PC-3 (cell line): ENCODE data around the gene GNAZ. TPM values are rescaled to one million over a fixed set of nuclear protein-coding genes. Genes with fewer than 3 reads are reported as not detected.

Experiments
- ATAC-seq: fragments of 200-7000 bp; cut with Tn5 transposase; 2 replicates; pipeline ENCODE4 v1.9.1; 2020; ENCODE audit warnings: mild to moderate bottlenecking, moderate library complexity
- BruUV-seq: library from RNA; stranded (reverse); fragments of 400-500 nt; replicated peaks from 2 replicates; lab custom pipeline; 2021; lab: Mats Ljungman, UMichigan
- CTCF ChIA-PET: fragments of 300-600 bp; sonication (Branson Sonifier 250); formaldehyde crosslinking; loops from one replicate; lab custom pipeline; 2022; ENCODE audit warnings: antibody characterized with exemption; lab: Charles Lee
- POLR2A ChIA-PET: fragments of 300-600 bp; sonication (Branson Sonifier 250); formaldehyde crosslinking; loops from one replicate; lab custom pipeline; 2022; ENCODE audit warnings: antibody characterized with exemption; ENCODE audit not compliant: unreplicated experiment; lab: Charles Lee
- DNase-seq: peaks from one replicate; pipeline ENCODE4 v3.0.0-alpha.2; 2015
- H2AFZ ChIP-seq: fragments of 300-600 bp; sonication (generic); 2 replicates; pipeline ENCODE4 v1.6.0; 2016; ENCODE audit warnings: antibody characterized with exemption, low read length
- H3F3A ChIP-seq: fragments of 300-600 bp; sonication (generic); one replicate; pipeline ENCODE4 v1.6.0; 2017; ENCODE audit warnings: antibody characterized with exemption, low read length, control low read depth, mild to moderate bottlenecking; ENCODE audit not compliant: unreplicated experiment
- H3K27ac ChIP-seq: fragments of 300-600 bp; sonication (generic); 2 replicates; pipeline ENCODE4 v1.5.1; 2016; ENCODE audit warnings: mild to moderate bottlenecking, low read length
- H3K27me3 ChIP-seq: fragments of 300-600 bp; sonication (generic); 2 replicates; pipeline ENCODE4 v1.6.1; 2016; ENCODE audit warnings: low read length, mixed read lengths
- H3K36me3 ChIP-seq: fragments of 300-600 bp; sonication (generic); 2 replicates; pipeline ENCODE4 v1.6.1; 2016; ENCODE audit warnings: low read depth, mixed run types, low read length, mixed read lengths
- H3K4me1 ChIP-seq: fragments of 300-600 bp; sonication (generic); 2 replicates; pipeline ENCODE4 v1.5.1; 2016; ENCODE audit warnings: low read length; ENCODE audit not compliant: insufficient read depth
- H3K4me2 ChIP-seq: fragments of 300-600 bp; sonication (generic); 2 replicates; pipeline ENCODE4 v1.6.0; 2016; ENCODE audit warnings: low read length
- H3K4me3 ChIP-seq: fragments of 300-600 bp; sonication (generic); 2 replicates; pipeline ENCODE4 v1.5.1; 2016; ENCODE audit warnings: mild to moderate bottlenecking, low read length, mixed read lengths
- H3K79me2 ChIP-seq: fragments of 300-600 bp; sonication (generic); 2 replicates; pipeline ENCODE4 v1.6.1; 2017; ENCODE audit warnings: low read length, mixed read lengths
- H3K9ac ChIP-seq: fragments of 300-600 bp; sonication (generic); 2 replicates; pipeline ENCODE4 v1.6.0; 2016; ENCODE audit warnings: mild to moderate bottlenecking, low read length
- H3K9me2 ChIP-seq: fragments of 300-600 bp; sonication (generic); replicated peaks from 2 replicates; pipeline ENCODE4 v1.6.1; 2016; ENCODE audit warnings: mixed run types, low read length, mixed read lengths
- H3K9me3 ChIP-seq: fragments of 300-600 bp; sonication (generic); 2 replicates; pipeline ENCODE4 v1.6.1; 2016; ENCODE audit warnings: low read length, mixed read lengths
- H4K20me1 ChIP-seq: fragments of 300-600 bp; sonication (generic); 2 replicates; pipeline ENCODE4 v1.6.1; 2016; ENCODE audit warnings: low read length, mixed read lengths
- EZH2 ChIP-seq: fragments of 300-600 bp; sonication (generic); IDR thresholded peaks from one replicate; pipeline ENCODE4 v1.6.1; 2017; ENCODE audit warnings: antibody characterized with exemption, mild to moderate bottlenecking, low read length; ENCODE audit not compliant: unreplicated experiment
- EZH2phosphoT487 ChIP-seq: fragments of 300-600 bp; sonication (generic); IDR thresholded peaks from 2 replicates; pipeline ENCODE4 v1.6.1; 2018; ENCODE audit warnings: mild to moderate bottlenecking, antibody characterized with exemption, low read length, borderline replicate concordance
- intact Hi-C: fragments of 100-400 bp; cut with micrococcal nuclease; formaldehyde crosslinking; loops from 2 replicates; pipeline ENCODE4 v1.9.0; 2023
- total RNA-seq: library from RNA; depleted of rRNA; stranded (reverse); fragments of >200 nt; gene quantifications from 2 replicates; pipeline ENCODE4 v1.2.3, GENCODE V29; 2014
- TF ChIP-seq, protein P1 (sequence below): fragments of 300-600 bp; sonication (generic); conservative IDR thresholded peaks from 2 replicates; pipeline ENCODE4 v1.5.1; 2017; ENCODE audit warnings: antibody characterized with exemption, low read depth, mild to moderate bottlenecking, low read length

Gene GNAZ
- total RNA-seq, 1 experiment from 2014 or later: 14.4 TPM

DNA sequence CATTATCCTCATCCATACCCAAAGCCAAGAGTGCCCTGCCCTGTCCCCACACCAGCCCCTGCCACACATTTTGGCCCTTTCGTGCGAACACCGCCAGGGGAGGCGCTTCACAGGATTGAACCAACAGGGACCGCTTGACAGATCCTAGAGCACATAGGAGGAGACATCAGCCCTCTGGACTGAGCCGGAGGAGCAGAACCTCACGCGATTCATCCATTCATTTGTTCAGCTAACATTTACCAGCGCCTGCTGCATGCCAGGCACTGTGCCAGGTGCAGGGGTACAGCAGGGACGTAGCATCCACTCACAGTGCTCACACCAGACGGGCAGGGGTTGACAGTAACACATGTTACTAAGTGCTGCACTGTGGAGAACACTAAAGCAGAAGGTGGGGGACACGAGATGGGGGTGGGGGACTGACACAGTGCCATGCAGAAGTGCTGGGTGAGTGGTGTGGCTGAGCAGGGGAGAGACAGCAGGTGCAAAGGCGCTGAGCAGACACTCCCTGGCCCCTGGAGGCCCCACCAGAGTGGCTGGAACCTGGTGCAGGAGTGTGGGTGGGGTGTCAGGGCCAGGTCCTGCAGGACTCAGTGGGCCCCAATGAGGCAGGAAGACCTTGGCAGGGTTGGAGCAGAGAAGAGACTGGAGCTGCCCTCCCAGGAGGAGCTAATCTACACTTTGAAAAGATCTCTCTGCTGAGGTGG is 3.4 kb downstream of the GNAZ start:
- Histone ChIP-seq H3K4me3 (no peak overlapping the region), H3K4me1 (peaks cover 12% of the 10 kb centered on the region; the same call in 1 of the 2 replicates), H3K9me3 (no peaks in the 10 kb centered on the region), H3K9ac (no peak overlapping the region), H3K79me2 (no peaks in the 10 kb centered on the region), H4K20me1 (no peaks in the 10 kb centered on the region), H3K4me2 (no peak overlapping the region), H3F3A (no peaks in the 10 kb centered on the region), H3K36me3 (no peaks in the 10 kb centered on the region), H3K27me3 (no peaks in the 10 kb centered on the region), H3K9me2 (no peaks in the 10 kb centered on the region), H2AFZ (no peak overlapping the region), H3K27ac (no peak overlapping the region)
- ChIA-PET POLR2A (no interaction called here), CTCF (no interaction called here)
- ATAC-seq (no peak), DNase-seq (no peak)
- intact Hi-C loops: no loop called here
- TF ChIP-seq EZH2phosphoT487: no peak
- TF ChIP-seq, protein P1, sequence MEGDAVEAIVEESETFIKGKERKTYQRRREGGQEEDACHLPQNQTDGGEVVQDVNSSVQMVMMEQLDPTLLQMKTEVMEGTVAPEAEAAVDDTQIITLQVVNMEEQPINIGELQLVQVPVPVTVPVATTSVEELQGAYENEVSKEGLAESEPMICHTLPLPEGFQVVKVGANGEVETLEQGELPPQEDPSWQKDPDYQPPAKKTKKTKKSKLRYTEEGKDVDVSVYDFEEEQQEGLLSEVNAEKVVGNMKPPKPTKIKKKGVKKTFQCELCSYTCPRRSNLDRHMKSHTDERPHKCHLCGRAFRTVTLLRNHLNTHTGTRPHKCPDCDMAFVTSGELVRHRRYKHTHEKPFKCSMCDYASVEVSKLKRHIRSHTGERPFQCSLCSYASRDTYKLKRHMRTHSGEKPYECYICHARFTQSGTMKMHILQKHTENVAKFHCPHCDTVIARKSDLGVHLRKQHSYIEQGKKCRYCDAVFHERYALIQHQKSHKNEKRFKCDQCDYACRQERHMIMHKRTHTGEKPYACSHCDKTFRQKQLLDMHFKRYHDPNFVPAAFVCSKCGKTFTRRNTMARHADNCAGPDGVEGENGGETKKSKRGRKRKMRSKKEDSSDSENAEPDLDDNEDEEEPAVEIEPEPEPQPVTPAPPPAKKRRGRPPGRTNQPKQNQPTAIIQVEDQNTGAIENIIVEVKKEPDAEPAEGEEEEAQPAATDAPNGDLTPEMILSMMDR: no peak
- no peak for TF ChIP-seq EZH2
- BruUV-seq: no TSS peak

DNA sequence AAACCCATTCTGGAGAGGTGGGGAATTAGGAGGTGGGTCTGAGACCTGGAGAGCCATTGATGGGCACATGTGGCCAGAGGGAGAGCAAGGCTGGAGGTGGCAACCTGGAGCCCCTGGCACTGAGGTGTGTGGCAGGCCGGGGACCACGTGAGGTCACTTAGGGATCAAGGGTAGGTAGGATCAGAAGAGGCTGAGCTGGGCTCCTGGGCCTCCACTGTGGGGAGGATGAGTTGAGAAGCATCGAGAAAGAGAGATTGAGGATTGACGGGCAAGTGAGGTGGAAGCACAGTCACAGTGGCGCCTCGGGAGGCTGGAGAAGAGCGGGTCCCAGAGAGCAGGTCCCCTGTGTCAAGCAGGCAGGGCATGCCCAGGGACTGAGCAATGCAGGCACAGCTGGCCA is 4.1 kb downstream of the GNAZ start:
- ChIA-PET CTCF (no interaction called here), POLR2A (no interaction called here)
- H3K79me2 ChIP-seq: no peaks in the 10 kb centered on the region
- no peak for DNase-seq
- no TSS peak for BruUV-seq
- no peak overlapping the region for H2AFZ ChIP-seq
- no peaks in the 10 kb centered on the region for H3K9me2 ChIP-seq
- intact Hi-C loops: no loop called here
- TF ChIP-seq, protein P1: no peak
- TF ChIP-seq EZH2phosphoT487 (no peak), EZH2 (no peak)
- no peak overlapping the region for H3K9ac ChIP-seq
- H3K27ac ChIP-seq: no peak overlapping the region
- no peaks in the 10 kb centered on the region for H3K36me3 ChIP-seq
- no peak for ATAC-seq
- peaks cover 9% of the 10 kb centered on the region; the same call in 1 of the 2 replicates for H3K4me1 ChIP-seq
- no peaks in the 10 kb centered on the region for H4K20me1 ChIP-seq
- no peak overlapping the region for H3K4me3 ChIP-seq
- H3K27me3 ChIP-seq: no peaks in the 10 kb centered on the region
- no peaks in the 10 kb centered on the region for H3K9me3 ChIP-seq
- no peaks in the 10 kb centered on the region for H3F3A ChIP-seq
- H3K4me2 ChIP-seq: no peak overlapping the region

DNA sequence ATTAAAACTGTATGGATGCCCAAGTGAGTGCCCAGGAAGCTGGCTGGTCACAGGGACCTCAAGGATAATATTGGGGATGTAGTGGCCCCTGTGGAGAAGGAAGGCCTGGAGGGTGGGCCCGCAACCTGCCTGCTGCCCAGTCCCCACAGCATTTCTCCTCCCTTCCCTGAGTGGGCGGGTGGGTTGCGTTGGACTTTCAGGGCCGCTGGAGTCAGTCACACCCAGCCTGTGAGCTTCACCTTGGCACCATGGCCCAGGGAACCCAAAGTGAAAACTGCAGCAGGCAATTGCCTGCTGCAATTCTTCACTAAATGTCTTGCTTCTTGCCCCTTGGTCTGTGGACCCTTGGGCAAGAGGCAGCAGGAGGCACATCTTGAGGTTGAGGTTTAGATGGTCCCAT is 4.7 kb downstream of the GNAZ start:
- no peaks in the 10 kb centered on the region for H3K27me3 ChIP-seq
- no peaks in the 10 kb centered on the region for H3K9me3 ChIP-seq
- H2AFZ ChIP-seq: no peak overlapping the region
- no peaks in the 10 kb centered on the region for H4K20me1 ChIP-seq
- H3K4me2 ChIP-seq: no peak overlapping the region
- CTCF ChIA-PET: no interaction called here
- ATAC-seq (no peak), DNase-seq (no peak)
- no peaks in the 10 kb centered on the region for H3K79me2 ChIP-seq
- H3K4me1 ChIP-seq: 0 out of 2 replicates have a peak, but pooled peaks cover 6% of the 10 kb centered on the region
- no peaks in the 10 kb centered on the region for H3K36me3 ChIP-seq
- H3F3A ChIP-seq: no peaks in the 10 kb centered on the region
- H3K4me3 ChIP-seq: no peak overlapping the region
- TF ChIP-seq, protein P1: no peak
- TF ChIP-seq EZH2phosphoT487 (no peak), EZH2 (no peak)
- H3K9me2 ChIP-seq: no peaks in the 10 kb centered on the region
- BruUV-seq: no TSS peak
- no peak overlapping the region for H3K27ac ChIP-seq
- POLR2A ChIA-PET: no interaction called here
- intact Hi-C loops: no loop called here
- no peak overlapping the region for H3K9ac ChIP-seq
